Adrenal gland (tissue), 5 donors: Measurements from ENCODE around the gene INPP5A.

Experiments
- CTCF ChIP-seq, 6 experiments: fragments of 450-650 bp in 4 of 6; fragments of 200-600 bp in 2 of 6; sonication (generic) in 1 of 6; IDR thresholded peaks; 1 replicate in 5 of 6; 2 replicates in 1 of 6; pipeline versions ENCODE4 v1.5.1 to v1.8.0; 2016 to 2021; ENCODE audit warnings: antibody characterized with exemption in 6 of 6, mild to moderate bottlenecking in 2 of 6, moderate library complexity in 1 of 6
- POLR2A ChIP-seq, 2 donors: fragments of 450-650 bp; IDR thresholded peaks; one replicate each; pipeline ENCODE4 v1.6.1; 2017; ENCODE audit warnings: antibody characterized with exemption in 2 of 2, mild to moderate bottlenecking in 2 of 2, moderate library complexity in 1 of 2
- donor health status: DM: no; HTN: no; CAD: no.

- TF ChIP-seq POLR2A (IDR thresholded peaks at IDR 0.05) = no peak
- no peak for TF ChIP-seq CTCF (IDR thresholded peaks at IDR 0.05)
Measured at GRCh38 chr10:132574783-132575319, 37.3 kb downstream of the INPP5A start.
